22Rv1 (cell line): ENCODE measurements around the gene SIMC1.

Source experiments
- CTCF ChIP-seq: fragments of 450-650 bp; IDR thresholded peaks from 2 replicates; pipeline ENCODE4 v1.5.1; 2017; ENCODE audit warnings: mild to moderate bottlenecking
- ZFX ChIP-seq: fragments of 450-650 bp; IDR thresholded peaks from 2 replicates; pipeline ENCODE4 v1.6.1; 2017; ENCODE audit warnings: antibody characterized with exemption, borderline replicate concordance

- TF ChIP-seq CTCF (no peak), ZFX (no peak)
These were observed 96.0 kb downstream of the SIMC1 start for GRCh38 chr5:176334031-176334770.
